ENCODE results near the gene E2F2.
"Not testable (repeated sequence)": the region's sequence is repeated elsewhere in the genome, so short reads cannot be mapped to it uniquely, and the experiment has no call there.

E2F2 gene

GRCh38 chr1:23546897-23547584 lies 16.0 kb upstream of the E2F2 start:
- no peak for DNase-seq (ENCODE audit: low read depth in 3 of 3)

DNA sequence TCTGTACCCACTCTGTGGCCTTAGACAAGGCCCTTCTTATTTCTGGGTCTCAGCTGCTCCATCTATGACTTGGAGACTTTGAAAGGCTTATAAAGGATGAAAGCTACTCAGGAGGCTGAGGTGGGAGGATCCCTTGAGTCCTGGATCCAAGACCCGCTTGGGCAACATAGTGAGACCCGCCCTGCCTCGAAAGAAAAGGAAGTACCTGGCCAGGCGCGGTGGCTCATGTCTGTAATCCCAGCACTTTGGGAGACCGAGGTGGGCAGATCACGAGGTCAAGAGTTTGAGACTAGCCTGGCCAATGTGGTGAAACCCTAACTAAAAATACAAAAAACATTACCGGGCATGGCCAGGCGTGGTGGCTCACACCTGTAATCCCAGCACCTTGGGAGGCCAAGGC lies 14.8 kb upstream of the E2F2 start:
- no peak for DNase-seq (ENCODE audit: low read depth in 3 of 3)

DNA sequence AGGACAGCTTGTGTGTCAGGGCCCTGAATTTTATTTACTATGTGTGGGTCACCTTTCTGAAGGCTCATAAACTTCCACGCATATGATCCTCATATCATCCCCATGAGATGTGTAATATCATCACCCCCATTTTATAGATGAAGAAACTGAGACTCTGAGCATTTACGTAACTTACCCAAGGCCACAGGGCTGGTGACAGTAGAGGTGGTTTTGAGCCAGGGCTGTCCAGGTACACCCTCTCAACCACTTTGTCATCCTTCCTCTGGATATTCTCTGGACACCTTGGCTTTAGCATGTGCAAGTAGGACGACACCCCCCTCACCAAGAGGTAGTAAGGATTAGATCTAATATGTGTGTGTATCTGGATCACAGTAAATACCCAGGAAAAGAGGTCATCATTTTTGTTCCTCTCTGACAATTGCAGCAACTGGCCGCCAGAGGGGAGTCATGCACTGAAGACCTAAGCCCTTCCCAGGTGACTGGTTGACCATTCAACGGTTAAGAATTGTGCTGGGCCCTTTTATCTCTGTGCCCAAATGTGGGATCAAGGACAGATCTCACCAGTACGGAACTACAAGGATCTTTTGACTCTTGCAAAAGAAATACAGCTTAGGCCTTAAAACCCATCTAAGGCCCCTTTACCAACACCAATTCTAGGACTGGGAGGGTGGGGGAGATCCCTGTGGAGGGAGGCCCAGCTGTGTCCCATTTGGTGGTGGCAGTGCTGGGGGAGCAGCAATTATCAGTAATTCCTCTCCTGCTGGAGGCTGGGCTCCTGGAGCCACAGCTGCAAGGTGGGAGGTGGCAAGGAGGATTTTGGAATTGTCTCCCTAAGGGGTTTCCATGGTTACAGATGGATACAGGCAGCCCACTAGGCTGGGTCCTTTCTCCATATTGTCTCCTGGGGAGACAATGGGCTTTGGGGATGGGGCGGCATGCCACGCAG lies 13.7 kb upstream of the E2F2 start:
- peak; percentile 50 to 57 (median 52) for DNase-seq (ENCODE audit: low read depth in 3 of 3)

DNA sequence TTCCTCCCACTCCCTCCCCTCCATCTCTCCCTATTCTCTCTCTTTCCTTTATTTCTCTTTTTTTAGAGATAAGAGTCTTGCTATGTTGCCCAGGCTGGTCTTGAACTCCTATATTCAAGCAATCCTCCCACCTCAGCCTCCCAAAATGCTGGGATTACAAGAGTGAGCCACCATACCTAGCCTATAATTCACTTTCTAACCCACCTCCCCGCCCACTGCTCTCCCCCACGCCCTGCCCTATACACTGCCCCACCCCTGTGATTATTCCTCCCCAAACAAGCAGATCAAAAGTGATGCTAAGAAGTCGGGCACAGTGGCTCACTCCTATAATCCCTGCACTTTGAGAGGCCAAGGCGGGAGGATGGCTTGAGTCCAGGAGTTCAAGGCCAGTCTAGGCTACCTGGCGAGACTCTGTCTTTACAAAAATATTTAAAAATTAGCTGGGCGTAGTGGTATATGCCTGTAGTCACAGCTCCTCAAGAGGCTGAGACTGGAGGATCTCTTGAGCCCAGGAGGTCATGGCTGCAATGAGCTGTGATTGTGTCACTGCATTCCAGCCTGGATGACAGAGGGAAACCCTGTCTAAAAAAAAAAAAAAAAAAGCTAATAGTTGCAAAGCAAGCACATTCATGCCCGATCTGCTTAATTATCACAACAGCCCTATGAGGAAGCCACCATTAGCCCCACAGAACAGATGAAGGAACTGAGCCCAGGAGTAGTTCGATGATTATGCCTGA lies 12.8 kb upstream of the E2F2 start:
- DNase-seq (ENCODE audit: low read depth in 3 of 3), result no peak

DNA sequence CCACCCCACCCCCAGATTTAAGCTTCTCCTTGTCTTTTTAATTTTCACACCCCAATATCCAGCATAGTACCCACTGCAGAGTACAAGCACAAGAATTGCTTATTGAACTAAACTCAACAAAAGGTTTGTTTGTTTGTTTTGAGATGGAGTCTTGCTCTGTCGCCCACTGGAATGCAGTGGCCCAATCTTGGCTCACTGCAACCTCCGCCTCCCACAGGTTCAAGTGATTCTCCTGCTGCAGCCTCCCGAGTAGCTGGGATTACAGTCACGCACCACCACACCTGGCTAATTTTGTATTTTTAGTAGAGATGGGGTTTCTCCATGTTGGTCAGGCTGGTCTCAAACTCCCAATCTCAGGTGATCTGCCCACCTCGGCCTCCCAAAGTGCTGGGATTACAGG lies 11.9 kb upstream of the E2F2 start:
- not testable (repeated sequence) for DNase-seq (ENCODE audit: low read depth in 3 of 3)

- peak; percentile 81 to 92 (median 85) for DNase-seq (ENCODE audit: low read depth in 3 of 3)
Measured at GRCh38 chr1:23539698-23540266, 8.7 kb upstream of the E2F2 start.

DNA sequence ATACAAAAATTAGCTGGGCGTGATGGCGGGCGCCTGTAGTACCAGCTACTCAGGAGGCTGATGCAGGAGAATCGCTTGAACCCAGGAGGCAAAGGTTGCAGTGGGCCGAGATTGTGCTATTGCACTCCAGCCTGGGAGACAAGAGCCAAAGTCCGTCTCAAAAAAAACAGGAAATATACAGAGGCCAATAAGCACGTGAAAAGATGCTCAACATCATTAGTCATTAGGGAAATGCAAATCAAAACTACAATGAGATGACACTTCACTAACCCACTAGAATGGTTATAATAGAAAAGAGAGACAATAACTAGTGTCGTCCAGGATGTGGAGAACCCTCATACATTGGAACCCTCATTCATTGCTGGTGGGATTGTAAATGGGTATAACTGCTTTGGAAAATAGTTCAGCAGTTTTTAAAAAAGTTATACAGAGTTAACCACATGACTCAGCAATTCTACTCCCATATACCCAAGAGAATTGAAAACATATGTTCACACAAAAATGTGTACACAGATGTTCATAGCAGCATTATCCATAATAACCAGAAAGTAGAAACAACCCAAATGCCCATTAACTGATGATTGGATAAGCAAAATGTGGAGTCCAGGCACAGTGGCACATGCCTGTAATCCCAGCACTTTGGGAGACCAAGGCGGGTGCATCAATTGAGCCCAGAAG lies 6.4 kb upstream of the E2F2 start:
- no peak for DNase-seq (ENCODE audit: low read depth in 3 of 3)

- no peak for DNase-seq (ENCODE audit: low read depth in 3 of 3)
Measured at GRCh38 chr1:23533246-23534023, 2.4 kb upstream of the E2F2 start.

DNA sequence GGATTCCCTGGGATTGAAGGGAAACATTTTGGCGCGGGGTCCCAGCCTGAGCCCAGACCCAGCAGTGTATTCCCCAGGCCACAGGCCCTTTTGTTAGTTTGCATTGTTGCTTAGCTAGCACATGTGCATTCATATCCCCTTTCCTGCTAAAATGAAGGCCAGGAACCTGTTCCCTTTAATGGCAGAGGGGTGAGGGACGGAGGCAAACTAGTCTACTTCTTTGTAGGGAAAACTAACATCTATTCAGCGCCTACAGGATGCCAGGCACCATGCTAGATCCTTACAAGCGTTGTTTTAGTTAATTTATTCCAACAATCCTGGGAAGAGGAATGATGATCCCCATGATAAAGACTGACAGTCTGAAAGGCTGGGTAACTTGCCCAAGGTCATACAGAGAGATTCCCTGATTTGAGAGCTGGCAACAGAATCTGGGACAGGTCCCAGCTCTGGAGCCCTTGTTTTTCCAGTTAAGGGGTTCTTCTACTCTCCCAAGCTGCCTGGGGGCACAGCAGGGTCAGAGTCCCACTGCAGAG lies 595 bp upstream of the E2F2 start:
- DNase-seq (ENCODE audit: low read depth in 3 of 3), result no peak

GRCh38 chr1:23530087-23530746 lies 816 bp downstream of the E2F2 start:
- DNase-seq (ENCODE audit: low read depth in 3 of 3), result no peak

- no peak for DNase-seq (ENCODE audit: low read depth in 3 of 3)
Measured at GRCh38 chr1:23529146-23530086, 1.6 kb downstream of the E2F2 start.

DNA sequence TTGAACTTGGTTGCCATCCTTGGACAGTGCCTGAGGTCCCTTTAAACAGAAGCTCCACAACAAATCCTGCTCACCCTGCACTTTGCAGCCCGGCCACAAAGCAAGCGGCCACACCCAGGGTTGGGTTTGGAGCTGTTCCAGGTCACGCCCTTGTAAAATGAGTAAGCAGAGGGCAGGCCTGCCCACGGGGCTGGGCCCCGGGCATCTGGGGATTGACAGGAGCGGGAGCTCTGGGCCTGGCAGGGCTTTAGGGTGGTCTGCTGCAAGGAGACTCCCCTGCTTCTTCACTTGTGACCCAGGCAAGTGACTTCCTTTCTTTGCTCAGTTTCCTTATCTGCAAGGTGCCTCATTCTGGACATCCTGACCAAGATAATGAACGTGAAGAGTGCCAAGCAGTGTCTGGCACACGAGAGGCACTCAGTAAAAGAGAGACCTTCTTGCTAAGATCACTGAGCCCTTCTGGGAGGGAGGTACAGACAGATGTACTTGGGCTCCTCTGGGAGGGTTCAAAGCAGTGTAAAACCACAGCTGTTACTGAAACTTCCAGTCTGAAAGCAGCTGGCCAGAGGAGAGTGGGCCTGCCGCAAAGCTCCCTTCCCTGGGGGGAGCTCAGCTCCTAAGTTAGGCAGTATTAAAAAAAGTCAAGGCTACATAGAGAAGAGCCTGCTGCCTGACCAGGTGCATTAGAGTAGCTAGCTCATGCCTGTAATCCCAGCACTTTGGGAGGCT lies 2.6 kb downstream of the E2F2 start:
- DNase-seq (ENCODE audit: low read depth in 3 of 3), result peak; percentile 67 to 71 (median 70)

DNA sequence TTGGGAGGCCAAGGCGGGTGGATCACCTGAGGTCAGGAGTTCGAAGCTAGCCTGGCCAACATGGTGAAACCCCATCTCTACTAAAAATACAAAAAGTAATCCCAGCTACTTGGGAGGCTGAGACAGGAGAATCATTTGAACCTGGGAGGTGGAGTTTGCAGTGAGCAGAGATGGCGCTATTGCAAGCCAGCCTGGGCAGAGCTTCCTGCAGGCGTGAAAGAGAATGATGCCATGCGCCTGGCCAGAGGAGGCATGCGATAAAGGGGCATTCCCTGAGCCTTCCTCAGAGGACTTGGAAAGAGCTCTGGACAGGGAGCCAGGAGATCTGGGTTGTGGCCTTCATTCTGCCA lies 3.2 kb downstream of the E2F2 start:
- no peak for DNase-seq (ENCODE audit: low read depth in 3 of 3)

GRCh38 chr1:23527366-23527765 lies 3.7 kb downstream of the E2F2 start:
- no peak for DNase-seq (ENCODE audit: low read depth in 3 of 3)

DNA sequence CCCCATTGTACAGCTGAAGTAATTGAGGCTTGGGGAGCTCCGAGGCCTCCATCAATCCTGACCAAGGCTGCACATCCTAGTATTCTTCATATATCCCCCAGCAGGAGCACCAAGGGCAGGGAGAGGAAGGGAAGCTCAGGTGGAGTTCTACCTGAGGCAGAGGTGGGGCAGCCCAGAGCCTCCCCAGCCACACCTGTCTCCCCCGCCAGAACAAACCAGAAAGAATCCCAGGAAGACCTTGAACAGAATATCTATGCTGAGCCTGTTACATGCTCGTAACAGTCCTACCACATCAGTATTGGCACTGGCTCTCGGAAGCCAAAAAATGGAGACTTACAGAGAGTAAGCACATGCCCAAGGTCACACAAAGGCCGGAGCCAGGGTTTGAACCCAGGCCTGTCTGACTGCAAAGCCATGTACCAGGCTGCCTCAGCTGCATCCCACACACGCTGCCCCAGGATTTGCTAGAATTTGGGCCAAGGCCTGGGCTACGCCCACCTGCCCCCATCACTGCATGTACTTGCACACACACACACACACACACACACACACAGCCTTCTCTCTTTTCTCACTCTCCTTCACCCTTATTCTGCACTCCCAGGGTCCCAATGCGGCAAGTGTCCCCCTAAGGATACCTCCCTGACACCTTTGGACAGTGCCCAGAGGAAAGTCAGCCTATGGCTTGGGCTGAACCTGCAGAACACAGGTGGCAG lies 4.5 kb downstream of the E2F2 start:
- DNase-seq (ENCODE audit: low read depth in 3 of 3), result no peak

DNA sequence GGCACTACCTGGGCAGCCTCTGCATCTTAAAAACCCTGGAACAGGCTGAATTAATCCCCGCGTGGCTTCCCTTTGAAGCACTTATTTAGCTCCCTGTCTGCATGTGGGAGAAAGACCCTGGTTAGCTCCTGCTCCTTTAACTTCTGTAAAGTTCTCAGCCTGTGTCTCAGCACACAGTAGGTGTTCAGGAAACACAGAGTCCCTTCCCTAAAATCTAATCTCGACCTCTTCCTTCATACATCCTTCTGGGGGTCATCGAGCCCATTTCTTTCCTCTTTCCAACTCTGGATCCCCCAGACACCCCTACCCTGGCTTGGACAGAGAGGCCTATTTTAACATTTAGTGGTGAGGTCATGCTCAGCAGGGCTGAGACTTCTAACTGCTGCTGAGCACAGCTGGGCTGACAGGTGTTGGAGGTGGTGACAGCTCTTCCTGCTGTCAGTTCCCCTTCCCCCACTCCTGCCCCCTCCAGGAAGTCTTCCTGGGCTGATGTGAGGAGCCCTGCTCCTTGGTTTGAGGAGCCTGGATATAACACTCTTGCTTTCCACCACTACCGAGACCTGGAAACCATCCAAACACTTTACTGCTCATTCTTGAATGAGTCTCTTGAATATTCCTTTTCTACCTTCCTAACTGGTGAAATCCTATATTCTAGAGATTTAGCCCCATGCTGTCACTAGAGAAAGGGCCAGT lies 5.3 kb downstream of the E2F2 start:
- DNase-seq (ENCODE audit: low read depth in 3 of 3), result no peak
